ENCODE measurements around the gene GLG1.

- TF ChIP-seq, protein P1, sequence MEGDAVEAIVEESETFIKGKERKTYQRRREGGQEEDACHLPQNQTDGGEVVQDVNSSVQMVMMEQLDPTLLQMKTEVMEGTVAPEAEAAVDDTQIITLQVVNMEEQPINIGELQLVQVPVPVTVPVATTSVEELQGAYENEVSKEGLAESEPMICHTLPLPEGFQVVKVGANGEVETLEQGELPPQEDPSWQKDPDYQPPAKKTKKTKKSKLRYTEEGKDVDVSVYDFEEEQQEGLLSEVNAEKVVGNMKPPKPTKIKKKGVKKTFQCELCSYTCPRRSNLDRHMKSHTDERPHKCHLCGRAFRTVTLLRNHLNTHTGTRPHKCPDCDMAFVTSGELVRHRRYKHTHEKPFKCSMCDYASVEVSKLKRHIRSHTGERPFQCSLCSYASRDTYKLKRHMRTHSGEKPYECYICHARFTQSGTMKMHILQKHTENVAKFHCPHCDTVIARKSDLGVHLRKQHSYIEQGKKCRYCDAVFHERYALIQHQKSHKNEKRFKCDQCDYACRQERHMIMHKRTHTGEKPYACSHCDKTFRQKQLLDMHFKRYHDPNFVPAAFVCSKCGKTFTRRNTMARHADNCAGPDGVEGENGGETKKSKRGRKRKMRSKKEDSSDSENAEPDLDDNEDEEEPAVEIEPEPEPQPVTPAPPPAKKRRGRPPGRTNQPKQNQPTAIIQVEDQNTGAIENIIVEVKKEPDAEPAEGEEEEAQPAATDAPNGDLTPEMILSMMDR (IDR thresholded peaks at IDR 0.05 in 2 of 3, conservative IDR thresholded peaks at IDR 0.05 in 1 of 3; ENCODE audit: borderline replicate concordance in 1 of 3, insufficient read depth in 1 of 3, low read depth in 2 of 3, low read length in 2 of 3), result no peak
- no peak for TF ChIP-seq EZH2 (IDR thresholded peaks at IDR 0.05)
- no peak for TF ChIP-seq SRF (IDR thresholded peaks at IDR 0.05; ENCODE audit: low read depth)
- no peak for TF ChIP-seq MAX (IDR thresholded peaks at IDR 0.05)
- TF ChIP-seq YY1 (IDR thresholded peaks at IDR 0.05; ENCODE audit: extremely low read depth, insufficient replicate concordance, low read depth, low read length), result no peak
- no peak for TF ChIP-seq POLR2AphosphoS5 (IDR thresholded peaks at IDR 0.05; ENCODE audit: low read depth, low read length)
- no peak for TF ChIP-seq EGR1 (IDR thresholded peaks at IDR 0.05; ENCODE audit: low read depth)
- TF ChIP-seq ZNF274 (IDR thresholded peaks at IDR 0.05; ENCODE audit: low read depth, low read length), result no peak
- no peak for TF ChIP-seq CEBPB (IDR thresholded peaks at IDR 0.05; ENCODE audit: low read depth)
Measured at GRCh38 chr16:74633686-74634085, 26.8 kb upstream of the GLG1 start.
